K562 (cell line): ENCODE measurements around the gene UBE2I. TPM values are rescaled to one million over a fixed set of nuclear protein-coding genes. Genes with fewer than 3 reads are reported as not detected.

Experiments used
- CHD7 ChIP-seq: fragments of 200-600 bp; sonication (generic); IDR thresholded peaks from one replicate; pipeline ENCODE4 v1.6.1; 2012; ENCODE audit warnings: mild to moderate bottlenecking, low read depth, low read length, inconsistent platforms
- NFIC ChIP-seq: fragments of 450-650 bp; IDR thresholded peaks from 2 replicates; pipeline ENCODE4 v1.6.1; 2017; ENCODE audit warnings: mild to moderate bottlenecking, inconsistent platforms
- POLR2AphosphoS5 ChIP-seq: IDR thresholded peaks from 2 replicates; pipeline ENCODE4 v1.6.1; 2011; ENCODE audit warnings: mild to moderate bottlenecking, low read depth, low read length, moderate library complexity; ENCODE audit not compliant: control insufficient read depth, insufficient read depth
- RHOXF2B ChIP-seq: fragments of 250-450 bp; sonication (Bioruptor Pico); conservative IDR thresholded peaks from 2 replicates; pipeline ENCODE4 v1.5.1; 2021
- SLC30A9 ChIP-seq: fragments of 250-450 bp; sonication (Bioruptor Pico); IDR thresholded peaks from 2 replicates; pipeline ENCODE4 v1.8.0; 2022; ENCODE audit warnings: mild to moderate bottlenecking, moderate library complexity
- SOX6 ChIP-seq: fragments of 450-650 bp; IDR thresholded peaks from 2 replicates; pipeline ENCODE4 v1.6.1; 2014; ENCODE audit warnings: mild to moderate bottlenecking
- TEAD1 ChIP-seq, 2 experiments: fragments of 450-650 bp in 1 of 2; sonication (generic) in 1 of 2; formaldehyde crosslinking; IDR thresholded peaks; 2 replicates each; pipeline versions ENCODE4 v1.4.0 to v1.8.0; 2020 to 2022; ENCODE audit warnings: mild to moderate bottlenecking in 2 of 2, missing genetic modification reagents in 1 of 2
- ZSCAN29 ChIP-seq: fragments of 450-650 bp; IDR thresholded peaks from 2 replicates; pipeline ENCODE4 v1.6.1; 2017
- polyA plus RNA-seq, 8 experiments: library from polyadenylated mRNA; depleted of rRNA in 4 of 8; stranded (reverse) in 5 of 8; unstranded in 3 of 8; fragments of >200 nt; fragmentation: Nextera tagmentation in 2 of 8; fragmentation: Illumina TruSeq in 1 of 8; extraction: Ambion mirVana in 2 of 8; extraction: Trizol in 1 of 8; gene quantifications; 2 replicates each; pipeline versions ENCODE4 v1.2.1 to v1.2.3, GENCODE V29; 2011 to 2014; ENCODE audit warnings: inconsistent platforms in 1 of 8, missing spikeins in 1 of 8
- total RNA-seq, 7 experiments: library from RNA; depleted of rRNA in 6 of 7; stranded (reverse); fragments of >200 nt in 6 of 7; fragmentation: Illumina TruSeq in 2 of 7; extraction: Trizol in 2 of 7; gene quantifications; 2 replicates each; pipeline versions ENCODE4 v1.2.1 to v1.2.3, GENCODE V29; 2011 to 2021; ENCODE audit warnings: low replicate concordance in 1 of 7
- TF ChIP-seq, protein P1 (sequence below): fragments of 250-450 bp; sonication (Bioruptor Pico); IDR thresholded peaks from 2 replicates; pipeline ENCODE4 v1.4.0; 2020

UBE2I gene
- total and polyA plus RNA-seq, 9 of the 15 experiments (the other 6 are each of a cell fraction or from before 2014, with no cell fraction given), result 36.6 to 254 (median 104) TPM

- TF ChIP-seq CHD7 (no peak), SOX6 (peak; percentile 42; the same call in 1 of the 2 replicates), ZSCAN29 (no peak; the same call in 1 of the 2 replicates), SLC30A9 (CRISPR knock-in tag) (no peak), RHOXF2B (CRISPR knock-in tag) (no peak), TEAD1 (CRISPR knock-in tag; IDR thresholded peaks at IDR 0.05) (peak in 1 of 2 experiments; percentile 83; a peak in 1 of 4 replicates), POLR2AphosphoS5 (peak; percentile 55; the same call in 1 of the 2 replicates), NFIC (peak; percentile 73)
- TF ChIP-seq, protein P1, sequence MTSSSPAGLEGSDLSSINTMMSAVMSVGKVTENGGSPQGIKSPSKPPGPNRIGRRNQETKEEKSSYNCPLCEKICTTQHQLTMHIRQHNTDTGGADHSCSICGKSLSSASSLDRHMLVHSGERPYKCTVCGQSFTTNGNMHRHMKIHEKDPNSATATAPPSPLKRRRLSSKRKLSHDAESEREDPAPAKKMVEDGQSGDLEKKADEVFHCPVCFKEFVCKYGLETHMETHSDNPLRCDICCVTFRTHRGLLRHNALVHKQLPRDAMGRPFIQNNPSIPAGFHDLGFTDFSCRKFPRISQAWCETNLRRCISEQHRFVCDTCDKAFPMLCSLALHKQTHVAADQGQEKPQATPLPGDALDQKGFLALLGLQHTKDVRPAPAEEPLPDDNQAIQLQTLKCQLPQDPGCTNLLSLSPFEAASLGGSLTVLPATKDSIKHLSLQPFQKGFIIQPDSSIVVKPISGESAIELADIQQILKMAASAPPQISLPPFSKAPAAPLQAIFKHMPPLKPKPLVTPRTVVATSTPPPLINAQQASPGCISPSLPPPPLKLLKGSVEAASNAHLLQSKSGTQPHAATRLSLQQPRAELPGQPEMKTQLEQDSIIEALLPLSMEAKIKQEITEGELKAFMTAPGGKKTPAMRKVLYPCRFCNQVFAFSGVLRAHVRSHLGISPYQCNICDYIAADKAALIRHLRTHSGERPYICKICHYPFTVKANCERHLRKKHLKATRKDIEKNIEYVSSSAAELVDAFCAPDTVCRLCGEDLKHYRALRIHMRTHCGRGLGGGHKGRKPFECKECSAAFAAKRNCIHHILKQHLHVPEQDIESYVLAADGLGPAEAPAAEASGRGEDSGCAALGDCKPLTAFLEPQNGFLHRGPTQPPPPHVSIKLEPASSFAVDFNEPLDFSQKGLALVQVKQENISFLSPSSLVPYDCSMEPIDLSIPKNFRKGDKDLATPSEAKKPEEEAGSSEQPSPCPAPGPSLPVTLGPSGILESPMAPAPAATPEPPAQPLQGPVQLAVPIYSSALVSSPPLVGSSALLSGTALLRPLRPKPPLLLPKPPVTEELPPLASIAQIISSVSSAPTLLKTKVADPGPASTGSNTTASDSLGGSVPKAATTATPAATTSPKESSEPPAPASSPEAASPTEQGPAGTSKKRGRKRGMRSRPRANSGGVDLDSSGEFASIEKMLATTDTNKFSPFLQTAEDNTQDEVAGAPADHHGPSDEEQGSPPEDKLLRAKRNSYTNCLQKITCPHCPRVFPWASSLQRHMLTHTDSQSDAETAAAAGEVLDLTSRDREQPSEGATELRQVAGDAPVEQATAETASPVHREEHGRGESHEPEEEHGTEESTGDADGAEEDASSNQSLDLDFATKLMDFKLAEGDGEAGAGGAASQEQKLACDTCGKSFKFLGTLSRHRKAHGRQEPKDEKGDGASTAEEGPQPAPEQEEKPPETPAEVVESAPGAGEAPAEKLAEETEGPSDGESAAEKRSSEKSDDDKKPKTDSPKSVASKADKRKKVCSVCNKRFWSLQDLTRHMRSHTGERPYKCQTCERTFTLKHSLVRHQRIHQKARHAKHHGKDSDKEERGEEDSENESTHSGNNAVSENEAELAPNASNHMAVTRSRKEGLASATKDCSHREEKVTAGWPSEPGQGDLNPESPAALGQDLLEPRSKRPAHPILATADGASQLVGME (CRISPR knock-in tag), result no peak
These were observed at the start of gene UBE2I (continued) for GRCh38 chr16:1308977-1309885.
